Prostate gland (tissue), 2 donors: ENCODE results near the gene FOXC1.

Source experiments
- POLR2A ChIP-seq: fragments of 450-650 bp; IDR thresholded peaks from one replicate; pipeline ENCODE4 v1.6.1; 2016; ENCODE audit warnings: antibody characterized with exemption, mild to moderate bottlenecking
- POLR2AphosphoS5 ChIP-seq: sonication (generic); formaldehyde crosslinking; IDR thresholded peaks from one replicate; pipeline ENCODE4 v1.6.1; 2017; ENCODE audit warnings: antibody characterized with exemption
- TF ChIP-seq, protein P1 (sequence below), 4 experiments: fragments of 200-600 bp in 2 of 4; fragments of 450-650 bp in 2 of 4; sonication (generic) in 2 of 4; IDR thresholded peaks; 1 replicate in 3 of 4; 2 replicates in 1 of 4; pipeline ENCODE4 v1.5.1; 2016 to 2019; ENCODE audit warnings: antibody characterized with exemption in 4 of 4, mild to moderate bottlenecking in 2 of 4, moderate library complexity in 2 of 4

DNA sequence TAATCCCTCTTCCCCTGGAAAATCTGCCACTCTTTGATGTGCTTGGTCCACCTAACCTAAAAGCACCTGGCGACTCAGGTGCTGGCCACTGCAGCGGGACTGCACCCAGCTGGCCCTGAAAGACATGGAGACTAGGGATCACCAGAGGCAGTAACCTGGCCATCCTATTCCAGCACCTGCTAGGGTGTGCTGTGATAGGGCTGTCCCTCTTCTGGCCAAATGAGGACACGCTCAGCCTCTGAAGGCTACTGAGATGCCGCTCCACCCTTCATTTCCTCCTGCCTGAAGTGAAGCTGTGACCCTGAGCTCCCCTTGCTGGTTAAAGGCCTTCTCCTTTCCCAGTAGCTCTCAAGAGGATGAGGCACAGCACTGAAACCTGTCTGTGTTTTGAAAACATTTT is 24.4 kb downstream of the FOXC1 start:
- TF ChIP-seq, protein P1, sequence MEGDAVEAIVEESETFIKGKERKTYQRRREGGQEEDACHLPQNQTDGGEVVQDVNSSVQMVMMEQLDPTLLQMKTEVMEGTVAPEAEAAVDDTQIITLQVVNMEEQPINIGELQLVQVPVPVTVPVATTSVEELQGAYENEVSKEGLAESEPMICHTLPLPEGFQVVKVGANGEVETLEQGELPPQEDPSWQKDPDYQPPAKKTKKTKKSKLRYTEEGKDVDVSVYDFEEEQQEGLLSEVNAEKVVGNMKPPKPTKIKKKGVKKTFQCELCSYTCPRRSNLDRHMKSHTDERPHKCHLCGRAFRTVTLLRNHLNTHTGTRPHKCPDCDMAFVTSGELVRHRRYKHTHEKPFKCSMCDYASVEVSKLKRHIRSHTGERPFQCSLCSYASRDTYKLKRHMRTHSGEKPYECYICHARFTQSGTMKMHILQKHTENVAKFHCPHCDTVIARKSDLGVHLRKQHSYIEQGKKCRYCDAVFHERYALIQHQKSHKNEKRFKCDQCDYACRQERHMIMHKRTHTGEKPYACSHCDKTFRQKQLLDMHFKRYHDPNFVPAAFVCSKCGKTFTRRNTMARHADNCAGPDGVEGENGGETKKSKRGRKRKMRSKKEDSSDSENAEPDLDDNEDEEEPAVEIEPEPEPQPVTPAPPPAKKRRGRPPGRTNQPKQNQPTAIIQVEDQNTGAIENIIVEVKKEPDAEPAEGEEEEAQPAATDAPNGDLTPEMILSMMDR (IDR thresholded peaks at IDR 0.05) = no peak
- TF ChIP-seq POLR2A (no peak), POLR2AphosphoS5 (no peak)
